SK-N-SH (cell line): ENCODE data around the gene FMN2. TPM values are rescaled to one million over a fixed set of nuclear protein-coding genes. Genes with fewer than 3 reads are reported as not detected.
"Not testable (repeated sequence)": the region's sequence is repeated elsewhere in the genome, so short reads cannot be mapped to it uniquely, and the experiment has no call there.

ENCODE experiments used
- CTCF ChIA-PET: fragments of 300-600, 350-600 bp; formaldehyde crosslinking; extraction: SDS; loops from one replicate; lab custom pipeline; 2021; lab: Yijun Ruan, JAX
- POLR2A ChIA-PET: fragments of 350-600 bp; sonication (Branson Sonifier 250); formaldehyde crosslinking; extraction: SDS; loops from one replicate; lab custom pipeline; 2020; ENCODE audit warnings: antibody characterized with exemption, inconsistent platforms; lab: Yijun Ruan, JAX
- DNase-seq: peaks from one replicate; pipeline ENCODE4 v3.0.0; 2012
- H2AFZ ChIP-seq: fragments of 200-600 bp; sonication (generic); 2 replicates; pipeline ENCODE4 v1.8.1; 2016; ENCODE audit warnings: antibody characterized with exemption, mild to moderate bottlenecking, low read depth
- H3F3A ChIP-seq: fragments of 200-600 bp; sonication (generic); replicated peaks from 2 replicates; pipeline ENCODE3; 2016; ENCODE audit warnings: antibody characterized with exemption, mild to moderate bottlenecking; ENCODE audit not compliant: insufficient read depth
- H3K27ac ChIP-seq, 2 experiments: fragments of 200-500 bp in 1 of 2; fragments of 200-600 bp in 1 of 2; sonication (Bioruptor generic) in 1 of 2; sonication (generic), shearing (Covaris generic) in 1 of 2; 2 replicates each; pipeline versions ENCODE4 v1.5.1 to v1.6.1; 2014 to 2016; ENCODE audit warnings: low read depth in 2 of 2, inconsistent platforms in 1 of 2, low read length in 1 of 2, mild to moderate bottlenecking in 1 of 2, mixed read lengths in 1 of 2
- H3K27me3 ChIP-seq: fragments of 200-600 bp; sonication (generic), shearing (Covaris generic); 2 replicates; pipeline ENCODE4 v1.6.1; 2016; ENCODE audit warnings: mixed run types; ENCODE audit not compliant: insufficient read depth
- H3K36me3 ChIP-seq, 2 experiments: fragments of 200-500 bp in 1 of 2; fragments of 200-600 bp in 1 of 2; sonication (Bioruptor generic) in 1 of 2; sonication (generic) in 1 of 2; replicated peaks in 1 of 2; 2 replicates each; pipeline versions ENCODE3 to v1.5.1; 2014 to 2016; ENCODE audit warnings: low read length in 1 of 2, mild to moderate bottlenecking in 1 of 2; ENCODE audit not compliant: insufficient read depth in 2 of 2, control insufficient read depth in 1 of 2
- H3K4me1 ChIP-seq, 2 experiments: fragments of 200-500 bp in 1 of 2; fragments of 200-600 bp in 1 of 2; sonication (Bioruptor generic) in 1 of 2; sonication (generic), shearing (Covaris generic) in 1 of 2; 2 replicates each; pipeline versions ENCODE4 v1.5.1 to v1.6.1; 2014 to 2016; ENCODE audit warnings: low read depth in 1 of 2, low read length in 1 of 2, mixed run types in 1 of 2; ENCODE audit not compliant: insufficient read depth in 2 of 2, control insufficient read depth in 1 of 2
- H3K4me2 ChIP-seq: fragments of 200-600 bp; sonication (generic), shearing (Covaris generic); 2 replicates; pipeline ENCODE4 v1.6.1; 2017; ENCODE audit warnings: mixed run types
- H3K4me3 ChIP-seq, 2 experiments: fragments of 200-500 bp in 1 of 2; fragments of 200-600 bp in 1 of 2; sonication (Bioruptor generic) in 1 of 2; sonication (generic), shearing (Covaris generic) in 1 of 2; 2 replicates each; pipeline versions ENCODE4 v1.5.1 to v1.8.1; 2014 to 2016; ENCODE audit warnings: low read depth in 2 of 2, inconsistent platforms in 1 of 2, low read length in 1 of 2, mild to moderate bottlenecking in 1 of 2, mixed read lengths in 1 of 2, moderate library complexity in 1 of 2
- H3K79me2 ChIP-seq: fragments of 200-600 bp; sonication (generic); 2 replicates; pipeline ENCODE4 v1.8.1; 2017; ENCODE audit warnings: mild to moderate bottlenecking; ENCODE audit not compliant: insufficient read depth
- H3K9ac ChIP-seq: fragments of 200-600 bp; sonication (generic); 2 replicates; pipeline ENCODE4 v1.6.1; 2017; ENCODE audit warnings: mixed run types
- H3K9me2 ChIP-seq: fragments of 200-600 bp; sonication (generic); 2 replicates; pipeline ENCODE4 v1.6.1; 2017; ENCODE audit warnings: mixed run types
- H3K9me3 ChIP-seq: fragments of 200-600 bp; sonication (generic); 2 replicates; pipeline ENCODE4 v1.6.1; 2017; ENCODE audit warnings: mixed run types, mild to moderate bottlenecking, moderate library complexity
- H4K20me1 ChIP-seq: fragments of 200-600 bp; sonication (generic); 2 replicates; pipeline ENCODE4 v1.6.1; 2017; ENCODE audit warnings: mild to moderate bottlenecking, mixed run types; ENCODE audit not compliant: insufficient read depth
- ELF1 ChIP-seq: IDR thresholded peaks from 2 replicates; pipeline ENCODE4 v1.4.0; 2012
- FOXJ3 ChIP-seq: sonication (generic); formaldehyde crosslinking; IDR thresholded peaks from 2 replicates; pipeline ENCODE4 v1.5.1; 2020; ENCODE audit warnings: mild to moderate bottlenecking, missing genetic modification reagents
- GATA2 ChIP-seq: sonication (generic); formaldehyde crosslinking; IDR thresholded peaks from 2 replicates; pipeline ENCODE4 v1.5.0; 2020; ENCODE audit warnings: mild to moderate bottlenecking, missing genetic modification reagents
- IRF3 ChIP-seq: fragments of 150-350 bp; IDR thresholded peaks from 2 replicates; pipeline ENCODE4 v1.6.1; 2016; ENCODE audit warnings: mild to moderate bottlenecking, low read depth, low read length
- MEF2A ChIP-seq: IDR thresholded peaks from 2 replicates; pipeline ENCODE4 v1.4.0; 2012; ENCODE audit warnings: low read depth, borderline replicate concordance
- MXI1 ChIP-seq: IDR thresholded peaks from 2 replicates; pipeline ENCODE4 v1.6.1; 2012; ENCODE audit warnings: mild to moderate bottlenecking, low read depth, low read length, improper control_type of control experiment
- NFIC ChIP-seq: IDR thresholded peaks from 2 replicates; pipeline ENCODE4 v1.4.0; 2012; ENCODE audit warnings: borderline replicate concordance
- NRF1 ChIP-seq: IDR thresholded peaks from 2 replicates; pipeline ENCODE4 v1.6.1; 2012; ENCODE audit warnings: low read depth, mild to moderate bottlenecking, low read length
- RXRA ChIP-seq: IDR thresholded peaks from 2 replicates; pipeline ENCODE4 v1.4.0; 2012; ENCODE audit warnings: low read depth, mild to moderate bottlenecking, borderline replicate concordance
- SIN3A ChIP-seq: IDR thresholded peaks from 2 replicates; pipeline ENCODE4 v1.6.1; 2012; ENCODE audit warnings: low read depth, mild to moderate bottlenecking, low read length, moderate library complexity, borderline replicate concordance
- SMC3 ChIP-seq: IDR thresholded peaks from 2 replicates; pipeline ENCODE4 v1.6.1; 2012; ENCODE audit warnings: low read depth, low read length, improper control_type of control experiment
- TAF1 ChIP-seq: IDR thresholded peaks from 2 replicates; pipeline ENCODE4 v1.6.1; 2012; ENCODE audit warnings: low read depth, mild to moderate bottlenecking, low read length, moderate library complexity, borderline replicate concordance
- YY1 ChIP-seq: IDR thresholded peaks from 2 replicates; pipeline ENCODE4 v1.4.0; 2012; ENCODE audit warnings: low read depth, mild to moderate bottlenecking
- WGBS: methylation state at CpG from one replicate; pipeline ENCODE4 v1.1.6; 2017; ENCODE audit warnings: low lambda C conversion rate; 5-methylcytosine and 5-hydroxymethylcytosine counted together
- polyA plus RNA-seq, 3 experiments: library from polyadenylated mRNA; depleted of rRNA; stranded (reverse); fragments of >200 nt; gene quantifications; 2 replicates each; pipeline ENCODE4 v1.2.3, GENCODE V29; 2012
- TF ChIP-seq, protein P1 (sequence below): fragments of 200-600 bp; sonication (generic); IDR thresholded peaks from 2 replicates; pipeline ENCODE4 v1.6.1; 2017; ENCODE audit warnings: antibody characterized with exemption, mild to moderate bottlenecking, moderate library complexity
- TF ChIP-seq, protein P2 (sequence below): IDR thresholded peaks from 2 replicates; pipeline ENCODE4 v1.4.0; 2012; ENCODE audit warnings: low read depth

The FMN2 gene
- polyA plus RNA-seq, 1 of the 3 experiments (the other 2 are of a cell fraction), result 7.2 TPM

DNA sequence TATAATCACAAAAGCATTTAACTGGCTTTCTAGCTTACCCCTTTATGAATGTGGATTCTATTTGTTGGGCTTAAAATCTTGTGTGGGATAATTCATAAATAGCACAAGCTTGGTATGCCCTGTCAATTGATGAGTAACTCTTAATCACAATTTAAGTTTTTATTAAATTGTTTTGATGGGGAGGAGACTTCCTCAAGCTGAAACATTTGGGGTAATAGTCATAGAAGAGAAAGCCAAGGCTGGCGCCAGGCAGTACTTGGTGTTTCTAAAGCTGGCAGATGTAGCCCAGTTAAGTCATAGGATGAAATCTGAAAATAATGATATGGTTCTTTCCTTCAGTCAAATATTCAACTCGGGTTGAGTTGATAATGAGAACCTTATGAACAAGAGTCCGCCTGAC lies 167.2 kb downstream of the FMN2 start (continued):
- TF ChIP-seq MEF2A (peak; percentile 95), SMC3 (no peak), ELF1 (no peak), TAF1 (no peak), NFIC (peak; percentile 92), NRF1 (no peak), SIN3A (no peak), MXI1 (no peak)
- TF ChIP-seq, protein P1, sequence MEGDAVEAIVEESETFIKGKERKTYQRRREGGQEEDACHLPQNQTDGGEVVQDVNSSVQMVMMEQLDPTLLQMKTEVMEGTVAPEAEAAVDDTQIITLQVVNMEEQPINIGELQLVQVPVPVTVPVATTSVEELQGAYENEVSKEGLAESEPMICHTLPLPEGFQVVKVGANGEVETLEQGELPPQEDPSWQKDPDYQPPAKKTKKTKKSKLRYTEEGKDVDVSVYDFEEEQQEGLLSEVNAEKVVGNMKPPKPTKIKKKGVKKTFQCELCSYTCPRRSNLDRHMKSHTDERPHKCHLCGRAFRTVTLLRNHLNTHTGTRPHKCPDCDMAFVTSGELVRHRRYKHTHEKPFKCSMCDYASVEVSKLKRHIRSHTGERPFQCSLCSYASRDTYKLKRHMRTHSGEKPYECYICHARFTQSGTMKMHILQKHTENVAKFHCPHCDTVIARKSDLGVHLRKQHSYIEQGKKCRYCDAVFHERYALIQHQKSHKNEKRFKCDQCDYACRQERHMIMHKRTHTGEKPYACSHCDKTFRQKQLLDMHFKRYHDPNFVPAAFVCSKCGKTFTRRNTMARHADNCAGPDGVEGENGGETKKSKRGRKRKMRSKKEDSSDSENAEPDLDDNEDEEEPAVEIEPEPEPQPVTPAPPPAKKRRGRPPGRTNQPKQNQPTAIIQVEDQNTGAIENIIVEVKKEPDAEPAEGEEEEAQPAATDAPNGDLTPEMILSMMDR, result no peak

DNA sequence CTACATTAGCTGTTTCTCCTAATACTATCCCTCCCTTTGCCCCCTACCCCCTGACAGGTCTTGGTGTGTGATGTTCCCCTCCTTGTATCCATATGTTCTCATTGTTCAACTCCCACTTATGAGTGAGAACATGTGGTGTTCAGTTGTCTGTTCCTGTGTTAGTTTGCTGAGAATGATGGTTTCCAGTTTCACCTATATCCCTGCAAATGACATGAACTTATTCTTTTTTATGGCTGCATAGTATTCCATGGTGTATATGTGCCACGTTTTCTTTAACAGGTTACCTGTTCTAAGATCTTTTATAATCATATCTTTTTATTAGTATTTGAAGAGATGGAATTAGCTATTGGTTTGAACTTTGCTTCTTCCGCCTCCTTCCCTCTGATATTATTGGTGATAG lies 172.8 kb downstream of the FMN2 start:
- H3K27me3 ChIP-seq, DNase-seq, H3K4me2 ChIP-seq, H3K9me3 ChIP-seq, CTCF ChIA-PET, H3K4me3 ChIP-seq, H3K27ac ChIP-seq, H3K4me1 ChIP-seq, H2AFZ ChIP-seq, H3K9me2 ChIP-seq, POLR2A ChIA-PET, H4K20me1 ChIP-seq, H3K9ac ChIP-seq: not testable (repeated sequence)
- Histone ChIP-seq H3K79me2 (peaks cover 94% of the 10 kb centered on the region), H3K36me3 (peaks cover 3 to 71% of the 10 kb centered on the region in 2 experiments), H3F3A (peaks cover 14% of the 10 kb centered on the region)
- 85% methylated on average over 2 of the region's 2 CpGs for WGBS

DNA sequence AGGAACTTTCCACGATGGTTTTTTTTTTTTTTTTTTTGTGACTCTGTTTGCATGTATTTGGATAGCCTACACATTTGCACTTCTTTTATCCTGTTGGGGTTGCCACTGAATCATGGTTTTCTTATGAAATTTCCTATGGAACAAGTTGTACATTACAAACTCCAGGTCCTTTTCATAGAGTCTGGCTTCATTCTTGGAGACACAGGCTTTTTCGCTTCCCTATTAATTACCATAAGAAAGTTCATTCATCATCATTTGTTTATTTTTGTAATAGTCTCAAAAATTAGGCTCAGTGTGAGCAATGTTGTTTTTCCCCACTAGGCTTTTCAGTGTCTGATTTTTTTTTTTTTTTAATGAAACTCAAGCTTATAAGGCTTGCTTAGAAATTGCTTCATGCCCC lies 179.4 kb downstream of the FMN2 start:
- H3K4me2 ChIP-seq, result no peak overlapping the region
- WGBS, result 93% methylated on average over 2 of the region's 2 CpGs
- DNase-seq, result no peak
- peaks cover 12% of the 10 kb centered on the region for H3K9me3 ChIP-seq
- H3K9me2 ChIP-seq, result no peaks in the 10 kb centered on the region; the same call in 1 of the 2 replicates
- H3K27me3 ChIP-seq, result no peaks in the 10 kb centered on the region
- ChIA-PET CTCF (no interaction called here), POLR2A (no interaction called here)
- no peak overlapping the region for H3K4me3 ChIP-seq
- H3F3A ChIP-seq, result peaks cover 10% of the 10 kb centered on the region
- H3K27ac ChIP-seq, result no peak overlapping the region
- H2AFZ ChIP-seq, result no peak overlapping the region
- peaks cover 98% of the 10 kb centered on the region for H3K79me2 ChIP-seq
- no peaks in the 10 kb centered on the region for H3K4me1 ChIP-seq
- no peaks in the 10 kb centered on the region for H4K20me1 ChIP-seq
- no peak overlapping the region for H3K9ac ChIP-seq
- H3K36me3 ChIP-seq, result peaks cover 21 to 73% of the 10 kb centered on the region in 2 experiments
- TF ChIP-seq, protein P2, sequence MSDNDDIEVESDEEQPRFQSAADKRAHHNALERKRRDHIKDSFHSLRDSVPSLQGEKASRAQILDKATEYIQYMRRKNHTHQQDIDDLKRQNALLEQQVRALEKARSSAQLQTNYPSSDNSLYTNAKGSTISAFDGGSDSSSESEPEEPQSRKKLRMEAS, result no peak
- TF ChIP-seq RXRA (no peak), MEF2A (no peak), FOXJ3 (CRISPR knock-in tag) (no peak), YY1 (no peak), IRF3 (no peak), NRF1 (no peak), TAF1 (no peak), GATA2 (CRISPR knock-in tag) (no peak)
- TF ChIP-seq, protein P1, result no peak
